Natural killer cell (primary cell): ENCODE measurements around the gene HDAC8. TPM values are rescaled to one million over a fixed set of nuclear protein-coding genes. Genes with fewer than 3 reads are reported as not detected.
"Not testable (repeated sequence)": the region's sequence is repeated elsewhere in the genome, so short reads cannot be mapped to it uniquely, and the experiment has no call there.

Source experiments
- ATAC-seq, 3 donors: fragments of 150-1000 bp in 2 of 3; fragments of 200-7000 bp in 1 of 3; cut with Tn5 transposase; 1 replicate in 1 of 3; 2 replicates in 2 of 3; pipeline ENCODE4 v1.10.0; 2021; ENCODE audit warnings: mild to moderate bottlenecking in 2 of 3, moderate library complexity in 2 of 3
- DNase-seq, 2 donors: peaks; one replicate each; pipeline versions ENCODE4 v3.0.0 to v3.0.0-alpha.2; 2013 to 2021; ENCODE audit warnings: mixed read lengths in 1 of 2
- H3K27ac ChIP-seq: one replicate; pipeline ENCODE4 v1.5.1; 2013; ENCODE audit warnings: mild to moderate bottlenecking, low read length
- H3K27me3 ChIP-seq: one replicate; pipeline ENCODE4 v1.6.1; 2013; ENCODE audit warnings: low read length; ENCODE audit not compliant: control insufficient read depth, insufficient read depth
- H3K36me3 ChIP-seq: one replicate; pipeline ENCODE4 v1.6.1; 2013; ENCODE audit warnings: low read length; ENCODE audit not compliant: control insufficient read depth, insufficient read depth
- H3K4me1 ChIP-seq: one replicate; pipeline ENCODE4 v1.6.1; 2013; ENCODE audit warnings: low read length; ENCODE audit not compliant: control insufficient read depth, insufficient read depth
- H3K4me3 ChIP-seq: one replicate; pipeline ENCODE4 v1.5.1; 2013; ENCODE audit warnings: low read length
- H3K9me3 ChIP-seq: one replicate; pipeline ENCODE4 v1.6.1; 2013; ENCODE audit warnings: low read length; ENCODE audit not compliant: control insufficient read depth, insufficient read depth
- H3K27ac Mint-ChIP-seq, 2 donors: one replicate each; pipeline ENCODE4 v1.8.0; 2022; ENCODE audit warnings: mild to moderate bottlenecking in 2 of 2, mixed read lengths in 2 of 2, moderate library complexity in 1 of 2
- H3K27me3 Mint-ChIP-seq, 2 donors: one replicate each; pipeline ENCODE4 v1.8.0; 2022; ENCODE audit warnings: low read depth in 2 of 2, mixed read lengths in 2 of 2
- H3K36me3 Mint-ChIP-seq: one replicate; pipeline ENCODE4 v1.8.0; 2022; ENCODE audit warnings: mixed read lengths
- H3K4me1 Mint-ChIP-seq, 2 donors: one replicate each; pipeline ENCODE4 v1.8.0; 2022; ENCODE audit warnings: mixed read lengths in 2 of 2
- H3K4me3 Mint-ChIP-seq: one replicate; pipeline ENCODE4 v1.8.0; 2022; ENCODE audit warnings: mild to moderate bottlenecking, moderate library complexity, mixed read lengths
- H3K9me3 Mint-ChIP-seq, 2 donors: one replicate each; pipeline ENCODE4 v1.8.0; 2022; ENCODE audit warnings: mixed read lengths in 2 of 2
- CTCF ChIP-seq: fragments of 200-600 bp; IDR thresholded peaks from one replicate; pipeline ENCODE4 v1.8.0; 2022; ENCODE audit warnings: antibody characterized with exemption
- WGBS: methylation state at CpG from one replicate; pipeline ENCODE4 v1.1.7; 2013; ENCODE audit warnings: missing lambda C conversion rate; ENCODE audit not compliant: insufficient coverage; 5-methylcytosine and 5-hydroxymethylcytosine counted together
- intact Hi-C: fragments of 100-400 bp; cut with micrococcal nuclease; formaldehyde crosslinking; loops from one replicate; pipeline ENCODE4 v1.14.2; 2022
- total RNA-seq, 4 donors: library from RNA; stranded (reverse); fragments of 120-200 nt in 1 of 4; gene quantifications; one replicate each; pipeline versions ENCODE4 v1.2.3 to v1.2.4, GENCODE V29; 2013 to 2022

The HDAC8 gene
- total RNA-seq, 3 donors from 2014 or later (not counting 1 experiment from before 2014, with no cell fraction given): 24.3 to 30.4 (median 26.6) TPM

- H3K9me3 ChIP-seq: no peaks in the 10 kb centered on the region
- no peak for TF ChIP-seq CTCF
- H3K4me3 ChIP-seq: no peak overlapping the region
- Mint-ChIP-seq H3K27ac (no peak overlapping the region), H3K36me3 (no peaks in the 10 kb centered on the region), H3K27me3 (peaks cover 9 to 28% of the 10 kb centered on the region in 2 donors), H3K4me3 (no peak overlapping the region), H3K9me3 (no peaks in the 10 kb centered on the region), H3K4me1 (no peaks in the 10 kb centered on the region)
- H3K27ac ChIP-seq: no peak overlapping the region
- WGBS: 80% methylated on average over 5 of the region's 9 CpGs
- intact Hi-C loops: no loop called here
- DNase-seq: peak in 1 of 2 donors; percentile 8
- ATAC-seq: no peak
- H3K4me1 ChIP-seq: no peaks in the 10 kb centered on the region
- H3K27me3 ChIP-seq: no peaks in the 10 kb centered on the region
- H3K36me3 ChIP-seq: no peaks in the 10 kb centered on the region
These were observed 48.0 kb upstream of the HDAC8 start for GRCh38 chrX:72620550-72621145.

- Mint-ChIP-seq H3K9me3 (no peaks in the 10 kb centered on the region), H3K27me3 (peaks cover 5 to 13% of the 10 kb centered on the region in 2 donors), H3K4me1 (no peaks in the 10 kb centered on the region), H3K36me3 (no peaks in the 10 kb centered on the region), H3K4me3 (no peak overlapping the region), H3K27ac (no peak overlapping the region)
- intact Hi-C loops: no loop called here
- no peaks in the 10 kb centered on the region for H3K27me3 ChIP-seq
- no peak for TF ChIP-seq CTCF
- no peak overlapping the region for H3K4me3 ChIP-seq
- H3K27ac ChIP-seq: no peak overlapping the region
- no peak for DNase-seq
- no peak for ATAC-seq
- no peaks in the 10 kb centered on the region for H3K9me3 ChIP-seq
- no peaks in the 10 kb centered on the region for H3K4me1 ChIP-seq
- H3K36me3 ChIP-seq: no peaks in the 10 kb centered on the region
- no CpG with 5 or more reads among the region's 2 CpGs for WGBS
These were observed 36.7 kb upstream of the HDAC8 start for GRCh38 chrX:72609313-72609712.

GRCh38 chrX:72604705-72605104 is 32.1 kb upstream of the HDAC8 start:
- no peaks in the 10 kb centered on the region for H3K27me3 ChIP-seq
- ATAC-seq (no peak), DNase-seq (no peak)
- H3K9me3 ChIP-seq: no peaks in the 10 kb centered on the region
- WGBS: 93% methylated on average over 2 of the region's 3 CpGs
- H3K4me1 Mint-ChIP-seq: no peaks in the 10 kb centered on the region
- no peak overlapping the region for H3K27ac Mint-ChIP-seq
- H3K27ac ChIP-seq: no peak overlapping the region
- H3K9me3 Mint-ChIP-seq: no peaks in the 10 kb centered on the region
- H3K27me3 Mint-ChIP-seq: peaks cover 0 to 18% of the 10 kb centered on the region in 2 donors
- no peaks in the 10 kb centered on the region for H3K36me3 Mint-ChIP-seq
- no peak for TF ChIP-seq CTCF
- H3K4me1 ChIP-seq: no peaks in the 10 kb centered on the region
- no peak overlapping the region for H3K4me3 ChIP-seq
- no peaks in the 10 kb centered on the region for H3K36me3 ChIP-seq
- intact Hi-C loops: no loop called here
- H3K4me3 Mint-ChIP-seq: no peak overlapping the region

GRCh38 chrX:72604112-72604511 is 31.5 kb upstream of the HDAC8 start:
- DNase-seq: no peak
- no peaks in the 10 kb centered on the region for H3K9me3 Mint-ChIP-seq
- Histone ChIP-seq H3K4me1 (no peaks in the 10 kb centered on the region), H3K27me3 (no peaks in the 10 kb centered on the region), H3K27ac (no peak overlapping the region), H3K36me3 (no peaks in the 10 kb centered on the region), H3K4me3 (no peak overlapping the region), H3K9me3 (no peaks in the 10 kb centered on the region)
- no peak overlapping the region for H3K4me3 Mint-ChIP-seq
- no peak overlapping the region for H3K27ac Mint-ChIP-seq
- no CpG with 5 or more reads among the region's 2 CpGs for WGBS
- intact Hi-C loops: no loop called here
- no peaks in the 10 kb centered on the region for H3K4me1 Mint-ChIP-seq
- TF ChIP-seq CTCF: no peak
- H3K27me3 Mint-ChIP-seq: peaks cover 0 to 18% of the 10 kb centered on the region in 2 donors
- ATAC-seq: no peak
- H3K36me3 Mint-ChIP-seq: no peaks in the 10 kb centered on the region

DNA sequence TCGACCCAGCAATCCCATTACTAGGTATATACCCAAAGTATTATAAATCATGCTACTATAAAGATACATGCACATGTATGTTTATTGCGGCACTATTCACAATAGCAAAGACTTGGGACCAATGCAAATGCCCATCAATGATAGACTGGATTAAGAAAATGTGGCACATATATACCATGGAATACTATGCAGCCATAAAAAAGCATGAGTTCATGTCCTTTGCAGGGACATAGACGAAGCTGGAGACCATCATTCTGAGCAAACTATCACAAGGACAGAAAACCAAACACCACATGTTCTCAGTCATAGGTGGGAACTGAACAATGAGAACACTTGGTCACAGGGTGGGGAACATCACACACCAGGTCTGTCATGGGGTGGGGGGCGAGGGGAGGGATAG is 18.4 kb upstream of the HDAC8 start:
- H3K27me3 ChIP-seq, intact Hi-C loops: not testable (repeated sequence)
- 86% methylated on average over 1 of the region's 4 CpGs for WGBS

More for the DNA sequence above, 18.4 kb upstream of the HDAC8 start:
- H3K9me3 Mint-ChIP-seq, H3K4me3 Mint-ChIP-seq, H3K4me1 Mint-ChIP-seq, H3K27ac Mint-ChIP-seq, H3K4me1 ChIP-seq, H3K36me3 Mint-ChIP-seq, DNase-seq, H3K27ac ChIP-seq, H3K9me3 ChIP-seq, ATAC-seq, H3K27me3 Mint-ChIP-seq, H3K4me3 ChIP-seq, H3K36me3 ChIP-seq: not testable (repeated sequence)
